ENCODE measurements around the gene LMBRD1.
"Not testable (repeated sequence)": the region's sequence is repeated elsewhere in the genome, so short reads cannot be mapped to it uniquely, and the experiment has no call there.

The LMBRD1 gene

DNA sequence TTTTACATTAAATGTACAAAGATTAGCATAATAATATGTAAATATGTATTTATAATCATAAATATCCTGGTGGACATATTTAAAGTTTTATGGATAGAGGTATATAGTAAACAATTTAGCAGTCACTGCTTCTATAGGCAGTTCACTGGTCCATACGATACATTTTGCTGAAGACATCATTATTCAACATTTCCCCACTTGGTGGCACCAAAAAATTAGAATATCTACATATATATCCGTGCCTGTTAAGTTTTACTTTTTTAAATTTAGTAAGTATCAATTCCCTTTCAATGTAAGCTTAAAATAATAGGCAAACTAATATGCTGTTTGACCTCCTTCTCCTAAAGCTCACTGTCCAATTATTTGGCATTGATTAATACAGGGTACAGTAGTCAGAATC, 64.2 kb downstream of the LMBRD1 start:
- no peak for DNase-seq (ENCODE audit: low read depth)

DNA sequence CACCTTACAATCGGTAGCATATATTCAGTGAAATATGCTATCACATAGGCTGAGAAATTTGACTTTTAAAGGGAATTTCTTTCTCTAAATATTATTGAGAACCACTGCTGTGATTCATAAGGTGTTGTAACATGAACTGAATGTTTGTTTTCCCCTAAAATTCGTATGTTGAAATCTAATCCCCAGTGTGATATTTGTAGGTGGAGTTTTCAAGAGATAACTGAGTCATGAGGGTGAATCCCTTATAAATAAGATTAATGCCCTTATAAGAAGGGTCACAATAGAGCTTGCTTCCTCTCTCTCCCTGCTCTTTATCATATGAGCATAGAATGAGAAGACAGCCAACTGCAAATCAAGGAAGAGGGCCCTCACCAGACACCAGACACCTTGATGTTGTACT, 64.8 kb downstream of the LMBRD1 start:
- no peak for DNase-seq (ENCODE audit: low read depth)

DNA sequence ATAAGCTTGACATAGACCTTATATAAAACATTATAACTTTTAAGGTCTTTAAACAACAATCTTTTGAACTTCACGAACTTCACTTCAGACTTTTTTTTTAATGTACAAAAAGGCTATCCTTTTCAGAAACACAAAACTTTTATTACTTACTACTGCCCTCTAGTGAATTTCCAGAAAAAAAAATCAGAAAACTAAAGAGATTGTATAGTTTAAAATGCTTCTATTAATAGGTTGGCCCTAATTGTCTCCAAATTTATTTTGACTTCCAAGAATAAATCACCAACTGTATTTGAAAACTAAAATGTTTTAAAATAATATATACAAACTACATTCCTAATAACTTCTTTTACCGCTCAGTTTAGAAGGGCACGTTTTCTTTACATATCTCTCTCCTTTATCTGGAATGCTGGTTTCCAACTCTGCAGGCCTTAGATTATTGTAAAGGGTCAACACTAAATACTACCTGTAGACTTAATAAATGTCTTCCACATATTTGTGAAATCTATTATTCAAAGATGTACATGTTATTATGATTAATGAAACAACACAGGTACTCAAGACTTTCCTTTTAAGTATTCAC, 66.8 kb downstream of the LMBRD1 start:
- no peak for DNase-seq (ENCODE audit: low read depth)

DNA sequence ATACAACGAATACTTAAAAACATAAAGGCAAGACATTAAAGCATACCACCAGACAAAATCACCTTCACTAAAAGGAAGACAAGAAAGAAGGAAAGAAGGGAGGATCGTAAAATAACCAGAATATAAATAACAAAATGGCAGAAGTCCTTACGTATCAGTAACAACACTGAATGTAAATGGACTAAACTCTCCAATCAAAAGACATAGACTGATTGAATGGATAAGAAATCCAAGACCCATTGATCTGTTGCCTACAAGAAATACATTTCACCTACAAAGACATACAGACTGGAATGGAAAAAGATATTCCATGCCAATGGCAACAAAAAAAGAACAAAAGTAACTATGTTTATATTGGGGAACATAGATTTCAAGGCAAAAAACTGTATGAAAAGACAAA, 74.1 kb downstream of the LMBRD1 start:
- no peak for DNase-seq (ENCODE audit: low read depth)

DNA sequence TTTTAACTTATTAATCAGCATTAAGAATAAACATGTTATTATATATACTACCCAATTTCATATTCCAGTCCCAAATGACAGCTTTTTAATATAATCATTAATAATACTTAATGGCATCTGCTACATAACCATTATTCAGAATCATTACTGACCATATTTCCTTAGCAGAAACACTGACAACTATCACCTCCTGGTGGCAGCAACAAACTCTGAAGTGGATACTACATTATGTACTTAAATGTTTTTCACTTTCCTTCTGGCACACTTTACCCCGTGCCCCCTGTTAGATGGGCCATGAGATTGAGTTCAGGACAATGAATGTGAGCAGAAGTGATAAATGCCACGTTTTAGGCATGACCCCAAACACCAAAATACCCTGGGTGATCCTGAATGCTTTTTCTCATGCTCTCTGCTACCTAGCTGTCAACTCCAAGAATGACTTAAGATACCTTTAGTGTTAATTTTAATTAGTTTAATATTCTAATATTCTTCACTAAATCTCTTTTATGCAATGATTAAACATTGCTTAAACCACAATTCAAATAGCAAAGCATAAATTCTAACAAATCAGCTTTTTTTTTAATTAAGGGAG, 77.1 kb downstream of the LMBRD1 start:
- DNase-seq (ENCODE audit: low read depth), result no peak

DNA sequence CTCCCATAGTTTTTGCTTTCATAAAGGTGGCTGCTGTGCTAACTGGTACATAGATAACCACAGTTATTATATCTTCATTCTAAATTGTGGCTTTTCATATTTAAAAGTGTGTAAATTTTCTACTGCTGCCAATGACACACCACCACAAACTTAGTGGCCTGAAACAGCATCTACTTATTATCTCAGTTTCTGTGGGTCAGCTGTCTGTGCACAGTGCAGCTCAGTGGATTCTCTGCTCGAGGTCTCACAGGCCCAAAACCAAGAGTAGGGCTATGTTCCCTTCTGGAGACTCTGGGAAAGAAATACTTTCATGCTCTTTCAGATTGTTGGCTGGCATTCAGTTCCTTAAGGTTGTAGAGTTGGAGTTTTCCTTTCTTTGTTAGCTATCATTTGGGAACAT, 90.1 kb downstream of the LMBRD1 start:
- DNase-seq (ENCODE audit: low read depth), result no peak

DNA sequence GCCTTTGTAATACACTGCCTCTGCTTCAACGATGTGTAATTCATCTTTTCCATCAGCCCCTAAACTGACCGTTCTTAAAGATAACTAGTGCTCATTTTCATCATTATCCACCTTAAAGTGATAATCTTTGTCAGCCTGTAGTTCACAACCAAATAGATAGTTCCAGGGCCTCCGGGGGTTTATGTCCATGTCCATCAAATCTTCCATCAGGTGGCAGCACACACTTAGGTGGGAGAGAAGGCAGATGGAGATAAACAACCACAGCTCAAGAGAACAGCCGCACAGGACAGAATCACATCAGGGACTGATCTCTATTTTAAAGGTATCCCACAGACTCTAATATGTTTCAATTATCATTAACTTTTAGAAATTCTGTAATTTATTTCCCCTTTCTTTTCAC, 90.9 kb downstream of the LMBRD1 start:
- DNase-seq (ENCODE audit: low read depth), result no peak

DNA sequence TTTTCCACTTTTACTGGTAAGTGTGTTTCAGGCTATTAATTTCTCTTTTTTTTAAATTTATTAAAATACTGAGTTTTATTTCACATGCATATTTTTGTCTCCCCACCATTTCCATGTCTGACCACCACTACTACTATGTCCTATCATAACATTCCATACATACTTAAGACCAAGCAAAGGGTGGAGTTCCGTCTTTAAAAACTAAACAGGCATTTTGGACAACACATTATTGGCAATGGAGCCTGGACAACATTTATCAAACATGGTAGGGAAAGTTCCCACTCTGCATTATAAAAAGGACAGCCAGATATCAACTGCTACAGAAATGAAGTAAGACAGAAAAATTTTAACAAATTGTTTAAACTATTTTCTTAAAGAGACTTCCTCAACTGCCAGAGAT, 91.9 kb downstream of the LMBRD1 start:
- no peak for DNase-seq (ENCODE audit: low read depth)

DNA sequence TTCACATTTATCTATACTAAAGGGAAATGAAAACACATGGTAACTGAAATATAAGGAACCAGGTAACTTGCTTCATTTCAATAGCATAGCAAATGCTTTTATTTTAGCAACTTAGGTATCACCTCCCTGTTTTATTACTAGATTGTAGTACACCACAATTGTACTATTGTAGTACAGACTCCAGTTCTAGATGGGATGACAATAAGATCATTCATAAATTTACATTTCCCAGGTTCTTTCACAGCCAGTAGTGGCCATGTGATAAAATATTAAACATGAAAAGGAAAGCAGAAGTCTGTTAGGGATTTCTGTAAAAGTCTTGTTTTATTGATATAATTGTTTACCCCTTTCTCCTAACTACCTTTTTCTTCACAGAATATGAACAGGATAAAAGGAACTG, 97.2 kb downstream of the LMBRD1 start:
- no peak for DNase-seq (ENCODE audit: low read depth)

DNA sequence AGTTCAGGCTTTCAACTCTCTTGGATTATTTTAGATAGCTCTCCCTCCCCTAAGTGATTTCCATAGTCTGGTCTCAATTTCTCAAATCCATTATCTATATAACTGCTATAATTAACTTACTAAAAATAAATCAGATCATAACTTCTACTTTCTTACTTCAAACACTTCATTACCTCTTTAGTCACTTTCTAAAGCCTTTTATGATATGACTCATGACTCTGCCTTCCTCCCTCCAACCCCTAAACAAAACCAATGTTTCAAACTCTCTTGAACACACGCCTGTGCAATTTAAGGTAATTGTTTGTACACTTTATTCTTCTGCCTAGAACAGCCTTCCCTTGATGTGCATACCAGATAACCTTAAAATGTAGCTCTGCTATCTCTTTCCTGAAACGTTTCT, 100.5 kb downstream of the LMBRD1 start:
- no peak for DNase-seq (ENCODE audit: low read depth)

DNA sequence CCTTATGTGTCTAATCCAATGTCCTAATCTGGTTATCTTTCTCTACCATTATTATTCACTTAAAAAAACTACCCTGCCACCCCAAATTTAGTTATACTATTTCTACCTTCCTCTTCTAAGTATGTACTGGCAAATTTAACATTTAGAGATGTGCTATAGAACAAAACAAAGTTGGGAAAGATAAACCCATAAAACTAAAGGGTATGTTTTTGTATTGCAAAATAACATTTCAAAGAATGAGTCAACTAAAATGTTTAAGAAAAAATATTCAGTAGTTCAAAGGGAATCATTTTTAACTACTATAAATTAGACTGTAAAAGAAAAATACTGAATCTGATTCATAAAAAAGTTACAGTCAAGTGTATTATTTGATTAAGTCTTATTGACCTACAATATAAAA, 103.0 kb downstream of the LMBRD1 start:
- DNase-seq (ENCODE audit: low read depth), result no peak

DNA sequence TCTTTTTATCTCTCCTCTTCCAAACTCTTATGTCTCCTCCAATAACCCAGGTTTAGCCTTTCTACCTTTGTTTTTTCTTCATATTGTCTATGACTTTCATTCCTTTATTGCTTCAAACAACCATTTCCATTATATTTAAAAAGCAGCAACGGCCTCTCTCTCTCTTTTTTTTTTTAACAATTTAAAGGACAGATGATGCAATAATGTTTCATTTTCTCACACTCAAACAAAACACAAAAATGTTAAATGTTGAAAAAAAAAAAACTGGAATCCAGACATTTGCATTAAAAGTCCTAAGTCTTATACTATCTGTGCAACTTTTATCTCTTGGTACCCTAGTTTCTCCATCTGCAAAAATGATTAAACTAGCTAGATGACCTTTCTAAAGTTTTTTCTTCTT, 105.8 kb downstream of the LMBRD1 start:
- DNase-seq (ENCODE audit: low read depth), result no peak

DNA sequence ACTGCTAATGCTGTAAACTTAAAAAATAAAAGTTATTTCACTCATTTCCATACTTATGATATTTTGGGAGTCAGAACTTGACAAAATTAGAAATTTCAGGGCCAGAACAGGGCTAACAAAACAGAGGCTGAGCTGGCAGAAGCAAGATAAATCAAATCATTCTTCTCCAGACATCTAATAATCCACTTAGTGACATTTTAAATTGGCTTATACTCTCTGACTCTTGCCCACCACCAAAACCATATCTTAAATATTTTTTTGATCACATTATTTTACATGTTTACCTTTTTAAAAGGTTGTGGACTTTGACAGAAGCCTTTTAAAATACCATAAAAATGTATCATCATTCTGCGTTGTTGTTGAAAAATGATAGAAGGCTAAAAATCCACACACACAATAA, 116.5 kb downstream of the LMBRD1 start:
- no peak for DNase-seq (ENCODE audit: low read depth)

DNA sequence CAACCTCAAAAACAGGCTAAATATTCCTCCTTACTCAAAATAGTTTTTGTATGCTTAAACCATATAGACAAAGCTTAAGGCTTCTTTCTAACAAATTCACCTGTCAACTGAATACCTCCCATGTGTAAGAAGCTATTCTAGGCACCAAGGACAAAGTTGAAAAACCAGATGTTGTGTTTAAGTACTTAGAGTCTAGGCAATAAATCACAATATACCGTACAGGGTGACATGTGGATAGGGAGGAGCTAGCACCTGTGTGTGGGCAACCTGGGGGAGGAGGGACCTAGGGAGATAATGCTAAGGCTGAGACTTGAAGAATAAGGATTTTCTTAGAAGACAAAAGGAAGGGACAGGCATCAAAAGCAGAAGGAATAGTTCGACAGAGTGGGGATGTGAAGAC, 123.5 kb downstream of the LMBRD1 start:
- DNase-seq (ENCODE audit: low read depth), result no peak

DNA sequence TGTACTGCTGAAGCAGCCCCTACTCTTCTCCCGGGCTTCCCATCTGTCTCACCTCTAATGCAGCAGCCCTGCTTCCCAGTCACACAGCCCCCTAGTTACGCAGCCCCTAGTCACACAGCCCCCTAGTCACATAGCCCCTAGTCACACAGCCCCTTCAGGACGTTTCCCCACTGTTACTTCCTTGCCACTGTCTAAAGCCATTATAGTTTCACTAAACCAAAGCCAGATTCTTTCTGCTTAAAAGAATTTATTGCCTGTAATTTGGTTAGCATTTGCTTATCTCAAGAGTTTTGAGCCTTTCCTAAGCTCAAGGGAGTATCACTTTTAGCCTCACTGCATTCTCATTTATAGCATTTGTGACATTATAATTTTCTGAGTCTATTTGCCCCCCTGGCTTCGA, 127.9 kb downstream of the LMBRD1 start:
- DNase-seq (ENCODE audit: low read depth), result no peak

DNA sequence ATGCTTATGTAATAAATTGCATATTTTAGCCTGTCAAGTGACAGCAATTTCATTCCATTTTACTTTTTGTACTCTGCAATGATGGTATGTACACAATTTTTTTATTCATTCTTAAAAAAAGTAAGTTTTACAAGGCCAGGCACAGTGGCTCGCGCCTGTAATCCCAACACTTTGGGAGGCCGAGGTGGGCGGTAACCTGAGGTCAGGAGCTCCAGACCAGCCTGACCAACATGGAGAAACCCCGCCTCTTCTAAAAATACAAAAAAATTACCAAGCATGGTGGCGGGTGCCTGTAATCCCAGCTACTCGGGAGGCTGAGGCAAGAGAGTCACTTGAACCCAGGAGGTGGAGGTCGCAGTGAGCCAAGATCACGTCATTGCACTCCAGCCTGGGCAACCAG, 130.0 kb downstream of the LMBRD1 start:
- not testable (repeated sequence) for DNase-seq (ENCODE audit: low read depth)

DNA sequence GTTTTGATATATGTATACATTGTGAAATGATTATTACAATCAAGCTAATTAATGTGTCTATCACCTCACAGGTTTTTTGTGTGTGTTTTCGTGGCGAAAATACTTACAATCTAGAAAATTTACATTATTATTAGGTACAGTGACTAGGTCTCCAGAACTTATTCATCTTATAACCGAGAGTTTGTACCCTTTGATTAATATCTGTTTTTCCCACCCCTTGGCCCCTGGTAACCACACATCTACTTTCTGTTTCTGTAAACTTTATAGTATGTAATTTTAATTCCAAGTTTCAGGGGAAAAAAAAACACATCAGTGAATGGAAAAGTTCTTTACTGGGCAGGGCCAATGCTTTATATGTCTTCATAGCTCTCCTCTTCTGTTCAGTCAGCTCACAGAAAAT, 131.4 kb downstream of the LMBRD1 start:
- DNase-seq (ENCODE audit: low read depth), result no peak

DNA sequence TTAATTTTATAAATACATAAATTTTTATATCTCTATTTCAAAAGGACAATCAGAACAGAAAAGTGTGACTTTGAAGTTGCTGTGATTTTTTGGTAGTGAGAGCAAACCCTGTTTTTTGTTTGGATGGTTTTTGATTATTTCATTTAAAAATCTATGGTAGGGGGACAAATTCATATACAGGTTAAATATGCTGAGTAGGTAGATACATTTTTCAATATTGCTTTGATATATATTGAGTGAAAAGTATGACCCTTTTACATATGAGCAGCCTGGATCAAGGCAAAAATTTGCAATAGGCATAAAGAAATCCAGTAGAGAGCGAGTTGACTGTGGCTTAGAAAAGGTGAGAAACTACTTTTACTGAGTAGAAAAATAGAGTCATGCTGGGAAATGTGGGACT, 132.3 kb downstream of the LMBRD1 start:
- no peak for DNase-seq (ENCODE audit: low read depth)

DNA sequence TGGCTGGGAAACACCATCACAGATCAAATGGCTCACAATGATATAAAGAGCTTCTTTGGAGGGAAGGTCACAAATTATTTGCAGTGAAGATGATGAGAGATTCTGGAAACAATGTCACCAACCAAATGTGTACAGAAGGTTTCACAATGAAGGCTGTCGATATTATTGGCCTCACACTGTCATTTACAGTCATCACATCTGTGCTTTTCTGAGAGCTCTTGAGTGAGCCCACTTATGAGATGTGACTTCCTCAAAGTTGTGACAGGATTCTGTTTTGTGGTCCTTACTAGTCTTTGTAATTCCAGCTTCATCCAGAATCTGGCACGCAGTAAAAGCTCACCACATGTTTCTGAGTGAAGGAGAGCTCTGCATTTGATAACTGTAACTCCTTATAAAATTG, 133.6 kb downstream of the LMBRD1 start:
- no peak for DNase-seq (ENCODE audit: low read depth)

DNA sequence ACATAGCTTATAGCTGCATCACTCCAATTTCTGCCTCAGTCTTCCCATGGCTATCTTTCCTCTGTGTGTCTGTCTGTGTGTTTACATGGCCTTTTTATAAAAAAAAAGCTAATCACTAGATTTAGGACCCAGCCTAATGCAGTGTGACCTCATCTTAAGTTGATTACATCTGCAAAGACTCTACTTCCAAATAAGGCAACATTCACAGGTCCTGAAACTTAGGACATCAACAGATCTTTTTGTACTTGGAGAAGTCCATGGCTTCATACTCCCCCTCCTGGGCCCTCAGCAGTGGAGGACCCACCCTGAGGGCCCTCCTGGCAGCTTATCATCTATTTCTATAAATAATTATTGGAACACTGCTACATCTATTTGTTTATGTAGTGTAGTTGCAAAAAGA, 146.1 kb downstream of the LMBRD1 start:
- DNase-seq (ENCODE audit: low read depth), result no peak

DNA sequence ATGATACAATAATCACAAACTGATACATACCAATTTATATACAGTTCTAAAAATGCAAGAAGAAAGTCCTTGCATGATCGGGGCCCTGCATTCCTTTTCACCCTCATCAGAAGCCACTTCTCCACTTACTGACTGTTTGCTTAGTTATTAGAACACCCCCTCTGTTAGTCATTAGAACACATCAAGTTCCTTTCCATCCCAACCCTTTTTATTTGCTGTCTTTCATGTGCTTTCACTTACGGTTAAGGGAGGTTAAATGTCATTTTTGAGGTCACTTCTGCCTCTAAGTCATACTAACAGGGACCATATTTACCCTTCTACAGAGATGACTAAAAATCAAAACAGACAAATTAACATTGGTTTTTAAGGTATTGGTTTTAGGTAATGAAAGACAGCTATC, 149.1 kb downstream of the LMBRD1 start:
- DNase-seq (ENCODE audit: low read depth), result no peak

DNA sequence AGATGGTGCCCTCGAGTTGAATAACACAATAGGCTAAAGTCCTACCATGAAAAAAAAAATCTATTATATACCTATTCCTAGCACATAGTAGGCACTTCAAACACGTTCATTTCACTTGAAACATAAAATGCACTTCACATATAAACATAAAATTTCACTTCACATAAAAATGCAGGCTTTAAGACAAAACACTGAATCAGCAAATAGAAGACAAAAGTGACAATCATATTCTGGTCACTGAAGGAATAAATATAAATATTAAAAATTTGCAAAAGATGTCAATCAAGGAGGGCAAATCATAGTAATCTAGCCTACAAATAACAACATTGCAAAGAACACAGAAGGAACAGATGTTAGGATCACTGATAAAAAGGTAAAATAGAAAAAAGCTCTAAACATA, 153.1 kb downstream of the LMBRD1 start:
- DNase-seq (ENCODE audit: low read depth), result no peak

DNA sequence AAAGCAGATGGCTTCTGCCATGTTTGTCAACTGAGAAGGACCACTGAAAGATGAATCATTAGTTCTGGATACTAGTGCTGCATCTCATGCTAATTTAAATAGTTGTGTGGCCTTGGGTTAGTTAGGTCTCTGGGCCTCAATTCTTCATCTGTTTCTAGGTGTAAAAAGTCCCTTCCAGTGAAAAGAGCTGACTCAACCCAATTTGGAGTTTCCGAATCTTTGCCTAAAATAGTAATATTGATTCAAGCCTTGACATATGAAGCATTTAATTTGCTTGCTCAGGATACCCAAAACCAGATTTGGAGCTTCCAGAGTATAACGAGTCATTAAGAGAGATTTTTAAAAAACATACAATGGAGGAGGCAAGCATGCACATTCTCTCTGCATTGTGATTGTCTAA, 163.9 kb downstream of the LMBRD1 start:
- no peak for DNase-seq (ENCODE audit: low read depth)

DNA sequence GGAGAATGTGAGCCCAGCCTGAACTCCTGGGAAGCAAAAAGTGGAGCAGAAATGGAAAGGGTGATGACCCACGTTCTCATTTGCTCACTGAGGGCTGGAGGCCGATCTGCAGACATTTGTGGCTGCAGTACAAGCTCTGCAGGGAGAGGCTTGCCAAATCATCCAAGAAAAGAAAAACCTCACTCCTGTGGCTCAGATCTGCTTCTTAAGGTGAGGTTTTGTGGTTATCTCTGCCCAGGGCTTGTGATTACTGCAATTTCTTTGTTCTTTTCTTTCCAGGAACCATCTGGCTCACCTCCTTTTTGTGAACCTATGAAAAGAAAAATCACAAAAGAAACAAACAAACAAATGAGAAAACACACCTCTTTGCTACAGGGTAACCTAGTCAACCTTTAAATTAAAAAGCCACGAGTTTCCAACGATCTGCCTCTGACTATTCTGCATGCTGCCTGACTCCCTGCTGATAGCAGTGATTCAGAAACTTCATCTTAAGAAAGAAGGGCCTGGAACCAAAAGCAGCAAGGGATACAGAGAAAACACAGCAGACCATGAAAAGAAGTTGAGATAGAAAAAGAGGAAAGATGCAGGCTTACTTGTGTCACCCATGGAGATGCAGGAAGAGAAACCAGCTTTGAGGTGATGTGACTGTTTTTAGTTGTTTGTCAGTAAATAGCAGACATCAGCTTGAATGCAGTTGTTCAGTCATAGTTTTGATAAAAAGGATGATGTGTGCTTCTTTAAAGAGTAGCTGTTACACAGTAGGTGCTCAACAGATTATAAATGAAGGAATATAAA, 165.1 kb downstream of the LMBRD1 start:
- DNase-seq (ENCODE audit: low read depth), result no peak
